NCI-H345 treated with DMSO at 0.1 percent for 48 hours (cell line): ENCODE results near the gene PERCC1.

Experiments
- DNase-seq: peaks from one replicate; lab custom pipeline; 2025; ENCODE audit not compliant: unreplicated experiment; lab: John Stamatoyannopoulos, UW

The PERCC1 gene

DNA sequence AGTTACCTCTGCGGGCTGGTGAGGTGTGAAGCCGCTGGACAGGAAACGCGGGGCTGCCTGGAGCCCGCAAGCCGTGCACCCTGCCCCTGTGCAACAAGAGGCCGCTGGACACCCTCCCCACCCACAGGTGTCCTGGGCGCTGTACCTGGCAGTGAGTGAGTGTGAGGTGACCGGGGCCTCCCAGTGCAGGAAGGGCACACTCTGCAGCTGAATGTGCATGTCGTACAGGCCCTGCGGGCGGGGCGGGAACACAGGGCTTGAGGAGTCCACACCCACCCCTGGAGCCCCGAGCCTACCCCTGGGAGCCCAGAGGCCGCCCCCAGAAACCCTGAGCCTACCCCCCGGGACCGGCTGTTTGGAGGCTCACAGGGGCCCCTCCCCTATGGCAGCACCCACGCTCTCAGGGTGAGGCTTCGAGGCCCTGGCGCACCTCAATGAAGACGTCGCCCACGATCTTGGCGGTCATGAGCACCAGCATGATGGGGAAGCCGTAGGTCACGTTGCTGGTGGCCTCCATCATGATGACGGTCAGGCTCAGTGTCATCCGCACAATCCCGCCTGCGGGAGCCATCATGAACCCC lies 17.7 kb downstream of the PERCC1 start:
- DNase-seq: no peak

- DNase-seq: no peak
Measured at GRCh38 chr16:1449201-1449788, 18.4 kb downstream of the PERCC1 start.

DNA sequence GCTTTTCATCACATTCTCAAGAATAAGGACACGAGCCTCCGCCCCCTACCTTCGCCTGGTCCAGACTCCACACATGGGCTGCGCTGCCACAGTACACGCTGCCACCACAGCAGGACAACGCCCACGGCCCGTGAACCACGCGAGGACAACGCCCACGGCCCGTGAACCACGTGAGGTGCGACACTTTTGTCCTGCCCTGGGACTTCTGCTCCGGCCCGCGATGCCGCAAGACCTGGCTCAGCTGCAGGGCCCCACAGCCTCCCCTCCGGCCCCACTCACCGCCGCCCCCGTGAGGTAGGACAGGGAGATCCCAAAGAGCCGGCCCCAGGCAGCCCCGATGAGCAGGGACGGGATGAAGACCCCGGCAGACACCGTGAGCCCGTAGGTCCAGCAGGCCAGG lies 19.3 kb downstream of the PERCC1 start:
- DNase-seq: no peak

GRCh38 chr16:1450841-1451240 lies 20.0 kb downstream of the PERCC1 start:
- DNase-seq: no peak

- no peak for DNase-seq
Measured at GRCh38 chr16:1451702-1452392, 21.0 kb downstream of the PERCC1 start.

DNA sequence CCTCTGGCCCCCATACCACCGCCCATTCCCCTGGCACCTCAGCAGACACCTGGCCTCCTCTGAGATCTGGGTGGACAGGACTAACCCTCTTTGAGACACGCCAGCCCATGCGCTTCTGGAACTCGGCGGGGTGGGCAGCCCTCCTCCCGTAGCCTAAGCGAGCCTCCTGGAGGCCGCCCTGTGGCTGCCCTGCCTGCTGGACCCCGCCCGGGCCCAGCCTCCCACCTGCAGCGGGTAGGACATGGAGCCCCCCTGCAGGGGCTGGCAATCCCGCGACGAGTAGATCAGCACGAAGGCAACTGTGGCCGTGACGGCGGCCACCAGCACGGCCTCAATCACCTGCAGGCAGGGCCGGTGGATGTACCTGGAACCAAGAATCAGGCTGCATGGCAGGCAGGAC lies 21.7 kb downstream of the PERCC1 start:
- no peak for DNase-seq

DNA sequence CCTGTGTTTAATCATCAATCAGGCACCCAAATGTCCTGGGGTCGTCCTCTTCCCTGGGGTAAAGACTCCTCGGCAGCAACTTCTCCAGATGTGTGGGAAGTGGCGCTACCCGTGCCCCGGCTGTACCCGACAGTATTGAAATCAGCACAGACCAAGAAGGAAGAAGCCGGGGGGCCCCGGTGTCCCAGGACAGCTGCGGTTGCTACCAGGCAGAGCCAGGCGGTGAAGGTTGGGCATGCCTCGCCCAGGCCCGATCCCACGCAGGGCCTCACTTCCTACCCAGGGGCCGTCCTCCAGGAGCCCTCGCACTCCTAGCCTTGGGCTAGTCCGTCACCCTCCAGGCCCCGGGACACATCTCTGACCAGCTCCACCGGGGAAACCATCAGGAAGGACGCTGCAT lies 22.4 kb downstream of the PERCC1 start:
- DNase-seq: no peak

DNA sequence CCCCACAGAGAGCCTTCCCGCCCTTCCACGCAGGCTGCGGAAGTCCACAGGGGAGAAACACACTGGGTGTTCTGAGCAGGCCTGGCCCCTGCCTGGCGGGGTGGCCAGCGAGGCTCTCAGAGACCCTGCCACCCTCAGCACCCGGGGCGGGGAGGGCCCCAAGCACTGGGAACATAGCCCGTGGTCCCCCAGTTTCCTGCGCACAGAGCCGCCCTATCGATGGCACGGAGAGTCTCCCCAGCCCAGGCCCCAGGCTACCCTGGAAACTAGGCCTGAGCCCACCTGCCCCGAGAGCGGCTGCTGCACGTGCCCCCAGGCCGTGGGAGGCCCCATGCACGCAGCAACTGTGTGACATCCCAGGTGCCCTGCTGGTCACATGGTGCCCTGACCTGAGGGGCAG lies 23.7 kb downstream of the PERCC1 start:
- DNase-seq: no peak

- DNase-seq: no peak
Measured at GRCh38 chr16:1455190-1456171, 24.6 kb downstream of the PERCC1 start.

DNA sequence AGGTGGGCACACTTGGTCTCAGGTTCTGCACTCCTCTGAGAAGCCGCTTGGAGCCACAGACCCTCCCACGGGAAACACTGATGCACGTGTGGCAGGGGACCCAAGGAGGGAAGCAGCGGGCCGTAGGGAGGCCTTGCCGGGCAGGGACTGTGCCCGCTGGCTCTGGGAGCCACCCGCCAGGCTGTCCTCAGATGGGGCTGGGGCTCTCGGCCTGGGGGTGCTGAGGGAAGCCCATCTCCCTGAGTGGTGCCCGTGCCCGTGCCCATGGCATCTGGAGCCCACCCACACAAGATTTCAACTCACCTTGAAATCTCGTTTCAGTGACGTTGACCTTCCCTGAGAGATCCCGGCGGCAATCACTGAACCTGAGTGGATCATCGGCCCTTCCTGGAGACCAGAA lies 26.1 kb downstream of the PERCC1 start:
- no peak for DNase-seq

DNA sequence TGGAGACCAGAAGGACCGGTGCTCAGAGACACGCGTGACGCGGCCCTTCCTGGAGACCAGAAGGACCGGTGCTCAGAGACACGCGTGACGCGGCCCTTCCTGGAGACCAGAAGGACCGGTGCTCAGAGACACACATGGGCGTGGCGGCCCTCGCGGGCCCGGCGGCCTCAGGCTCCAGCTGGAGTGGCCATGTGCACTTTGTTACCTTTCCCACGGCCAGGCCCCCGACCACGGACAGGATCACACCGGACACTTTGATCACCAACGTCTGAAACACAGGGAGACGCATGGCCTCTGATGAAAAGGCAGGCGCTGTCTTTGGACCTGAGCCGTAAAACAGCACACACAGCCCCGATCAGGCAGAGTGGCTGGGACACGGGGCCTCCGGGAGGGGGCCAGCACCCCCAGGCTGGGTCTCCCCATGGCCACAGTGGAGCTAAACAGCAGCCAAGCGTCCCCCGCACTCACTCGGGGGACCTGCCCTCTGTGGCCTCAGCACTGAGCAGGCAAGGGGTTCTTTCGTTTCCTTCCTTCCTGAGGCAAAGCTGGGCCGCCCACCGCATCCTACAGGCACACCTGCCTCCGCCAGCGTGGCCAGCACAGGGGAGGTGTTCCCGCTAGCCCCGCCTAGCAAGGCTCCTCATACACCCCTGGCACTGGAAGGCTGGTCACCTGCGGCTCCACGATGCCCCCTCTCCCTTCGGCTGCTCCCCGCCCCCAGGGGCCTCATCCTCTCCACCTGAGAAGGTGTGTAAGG lies 26.8 kb downstream of the PERCC1 start:
- no peak for DNase-seq

GRCh38 chr16:1458336-1458976 lies 27.6 kb downstream of the PERCC1 start:
- DNase-seq: no peak

DNA sequence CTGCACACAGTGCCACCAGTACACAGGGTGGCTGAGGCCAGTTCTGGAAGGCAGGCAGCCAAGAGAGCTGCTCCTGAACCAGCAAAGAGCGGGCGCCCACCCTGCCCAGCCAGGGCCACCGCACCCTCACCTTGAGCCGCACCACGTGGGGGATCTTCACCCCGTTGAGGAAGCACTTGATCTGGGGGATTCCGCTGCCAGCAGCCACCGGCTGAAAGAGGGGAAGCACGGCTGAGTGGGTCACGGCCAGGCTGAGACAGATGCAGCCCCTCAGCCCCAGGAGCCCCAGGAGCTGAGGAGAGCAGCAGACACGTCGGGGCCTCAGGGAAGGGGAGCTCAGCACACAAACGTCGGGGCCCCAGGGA lies 28.1 kb downstream of the PERCC1 start:
- DNase-seq: no peak

GRCh38 chr16:1459967-1460366 lies 29.1 kb downstream of the PERCC1 start:
- no peak for DNase-seq

DNA sequence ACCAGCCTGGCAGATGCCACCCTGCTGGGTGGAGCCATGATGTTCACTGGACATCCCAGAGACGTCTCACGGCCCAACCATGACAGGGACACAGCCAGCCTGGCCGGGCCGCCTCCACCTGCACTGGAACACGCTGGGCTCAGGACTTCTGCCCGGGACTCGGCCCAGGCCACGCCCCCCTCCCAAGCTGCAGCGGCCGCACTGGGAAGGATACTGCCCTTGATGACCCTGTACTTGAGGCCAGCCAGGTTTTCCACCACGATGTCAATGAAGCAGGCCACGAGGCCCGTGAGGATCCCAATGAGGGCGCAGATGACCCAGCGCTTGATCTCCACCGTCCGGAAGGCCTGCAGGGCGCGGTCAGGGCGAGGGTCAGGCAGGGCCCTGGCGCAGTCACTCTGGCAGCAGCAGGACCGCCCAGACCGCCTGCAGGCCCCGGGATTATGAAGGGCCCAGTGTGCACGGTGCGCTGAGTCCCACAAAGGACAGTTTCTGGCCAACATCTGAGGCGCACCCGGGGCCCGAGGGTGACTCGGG lies 29.8 kb downstream of the PERCC1 start:
- no peak for DNase-seq

GRCh38 chr16:1461146-1461545 lies 30.3 kb downstream of the PERCC1 start:
- no peak for DNase-seq

DNA sequence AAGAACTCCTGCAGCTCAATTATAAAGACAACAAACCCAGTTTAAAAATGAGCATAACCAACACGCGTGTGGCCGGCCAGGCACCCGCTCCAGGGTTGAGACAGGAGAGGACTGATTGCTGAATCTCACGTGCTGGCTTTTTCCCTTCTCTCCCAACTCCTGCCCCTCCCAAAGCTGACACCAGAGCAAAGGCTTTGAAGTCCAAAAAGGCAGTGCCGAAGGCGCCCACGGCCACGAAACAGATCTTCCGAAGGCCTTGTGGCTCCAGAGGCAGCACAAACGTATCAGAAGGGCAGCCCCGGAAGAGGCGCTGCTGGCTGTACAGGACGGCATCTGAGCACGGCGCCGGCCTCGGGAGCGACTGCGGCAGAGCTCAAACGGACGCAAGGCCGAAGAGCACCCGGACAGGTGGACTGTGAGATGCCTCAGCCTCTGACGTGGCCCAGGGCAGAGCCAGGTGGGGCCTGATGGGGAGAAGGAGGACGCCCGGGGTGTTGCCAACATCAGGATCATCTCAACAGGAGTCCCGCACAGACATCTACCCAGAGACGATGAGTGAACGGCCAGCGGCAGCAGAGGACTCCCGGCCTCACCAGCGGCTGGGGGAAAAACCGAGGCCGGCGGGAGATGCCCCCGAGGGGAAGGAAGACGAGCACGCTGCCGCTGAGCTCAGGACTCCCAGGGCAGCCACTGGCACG lies 33.5 kb downstream of the PERCC1 start:
- no peak for DNase-seq

GRCh38 chr16:1464894-1465566 lies 34.2 kb downstream of the PERCC1 start:
- no peak for DNase-seq

GRCh38 chr16:1465567-1465915 lies 34.7 kb downstream of the PERCC1 start:
- no peak for DNase-seq
